MCF 10A (cell line): ENCODE measurements around the gene POLR3E. TPM values are rescaled to one million over a fixed set of nuclear protein-coding genes. Genes with fewer than 3 reads are reported as not detected.
"Not testable (repeated sequence)": the region's sequence is repeated elsewhere in the genome, so short reads cannot be mapped to it uniquely, and the experiment has no call there.

ENCODE experiments used
- BruUV-seq: library from RNA; stranded (reverse); fragments of 400-500 nt; replicated peaks from 2 replicates; lab custom pipeline; 2021; lab: Mats Ljungman, UMichigan
- CTCF ChIA-PET: fragments of 300-600 bp; sonication (Branson Sonifier 250); formaldehyde crosslinking; extraction: SDS; loops from one replicate; lab custom pipeline; 2021; ENCODE audit warnings: antibody characterized with exemption, inconsistent platforms; lab: Yijun Ruan, JAX
- POLR2A ChIA-PET: fragments of 300-600, 350-650 bp; sonication (Branson Sonifier 250); formaldehyde crosslinking; extraction: SDS; loops from one replicate; lab custom pipeline; 2020; ENCODE audit warnings: antibody characterized with exemption, inconsistent platforms; lab: Yijun Ruan, JAX
- DNase-seq: peaks from one replicate; pipeline ENCODE4 v3.0.0-alpha.2; 2018; ENCODE audit not compliant: unreplicated experiment
- H3K27ac Mint-ChIP-seq: one replicate; pipeline ENCODE4 v1.8.0; 2022; ENCODE audit warnings: mild to moderate bottlenecking, low read depth, mixed read lengths; ENCODE audit not compliant: unreplicated experiment
- H3K27me3 Mint-ChIP-seq: one replicate; pipeline ENCODE4 v1.8.0; 2022; ENCODE audit warnings: mixed read lengths; ENCODE audit not compliant: insufficient read depth, unreplicated experiment
- H3K36me3 Mint-ChIP-seq: one replicate; pipeline ENCODE4 v1.8.0; 2022; ENCODE audit warnings: mild to moderate bottlenecking, moderate library complexity, mixed read lengths; ENCODE audit not compliant: insufficient read depth, unreplicated experiment
- H3K4me1 Mint-ChIP-seq: one replicate; pipeline ENCODE4 v1.8.0; 2022; ENCODE audit warnings: mixed read lengths; ENCODE audit not compliant: insufficient read depth, unreplicated experiment
- H3K4me3 Mint-ChIP-seq: one replicate; pipeline ENCODE4 v1.8.0; 2022; ENCODE audit warnings: mild to moderate bottlenecking, moderate library complexity, mixed read lengths; ENCODE audit not compliant: unreplicated experiment
- H3K9me3 Mint-ChIP-seq: one replicate; pipeline ENCODE4 v1.8.0; 2022; ENCODE audit warnings: mixed read lengths; ENCODE audit not compliant: unreplicated experiment
- intact Hi-C: fragments of 100-400 bp; cut with micrococcal nuclease; formaldehyde crosslinking; loops from 2 replicates; pipeline ENCODE4 v1.14.1; 2022
- total RNA-seq: library from RNA; stranded (reverse); gene quantifications from 2 replicates; pipeline ENCODE4 v1.2.3, GENCODE V29; 2022
- TF ChIP-seq, protein P1 (sequence below): fragments of 200-600 bp; IDR thresholded peaks from one replicate; pipeline ENCODE4 v1.8.0; 2022; ENCODE audit warnings: antibody characterized with exemption, mild to moderate bottlenecking; ENCODE audit not compliant: unreplicated experiment

Gene POLR3E
- total RNA-seq, 1 experiment from 2014 or later: 73.8 TPM

DNA sequence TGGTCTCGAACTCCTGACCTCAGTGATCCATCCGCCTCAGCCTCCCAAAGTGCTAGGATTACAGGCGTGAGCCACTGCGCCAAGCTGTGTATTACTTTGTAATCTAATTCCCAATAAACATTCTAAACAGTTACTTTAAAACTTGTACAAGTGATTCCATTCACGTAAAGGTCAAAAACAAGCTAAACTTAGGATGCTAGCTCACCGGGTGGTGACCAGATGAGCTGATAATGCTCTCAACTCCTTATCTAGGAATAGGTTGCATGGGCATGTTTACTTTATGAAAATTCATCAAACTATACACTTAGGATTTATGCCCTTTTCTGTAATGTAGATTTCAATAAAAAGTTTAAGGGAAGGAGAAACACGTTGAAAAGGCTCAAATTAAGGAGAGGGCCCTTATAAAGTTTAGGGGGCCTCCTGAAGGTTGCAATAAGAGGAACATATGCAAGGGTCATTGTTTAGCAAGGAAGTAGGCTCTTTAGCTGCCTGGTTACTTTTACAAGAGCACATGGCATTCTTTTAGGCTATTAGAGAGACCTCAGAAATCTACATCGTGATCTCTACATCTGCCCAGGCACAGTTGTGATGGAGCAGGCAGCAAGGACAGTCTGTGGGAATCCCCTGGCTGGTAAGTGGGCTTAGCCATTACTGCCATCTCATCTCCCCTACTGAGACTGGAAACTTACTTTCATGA, 63.9 kb downstream of the POLR3E start:
- Mint-ChIP-seq H3K36me3 (peaks cover 49% of the 10 kb centered on the region), H3K4me3 (no peak overlapping the region), H3K9me3 (no peaks in the 10 kb centered on the region), H3K27me3 (no peaks in the 10 kb centered on the region), H3K4me1 (peaks cover 2% of the 10 kb centered on the region), H3K27ac (no peak overlapping the region)
- intact Hi-C loops: no loop called here
- no peak for DNase-seq
- ChIA-PET POLR2A (interaction anchor here (1.7 to 2.6 kb wide), 2 partner anchors 12 to 13 kb away, joined by 5 to 12 read pairs; no protein-coding TSS in a partner anchor), CTCF (no interaction called here)
- TF ChIP-seq, protein P1, sequence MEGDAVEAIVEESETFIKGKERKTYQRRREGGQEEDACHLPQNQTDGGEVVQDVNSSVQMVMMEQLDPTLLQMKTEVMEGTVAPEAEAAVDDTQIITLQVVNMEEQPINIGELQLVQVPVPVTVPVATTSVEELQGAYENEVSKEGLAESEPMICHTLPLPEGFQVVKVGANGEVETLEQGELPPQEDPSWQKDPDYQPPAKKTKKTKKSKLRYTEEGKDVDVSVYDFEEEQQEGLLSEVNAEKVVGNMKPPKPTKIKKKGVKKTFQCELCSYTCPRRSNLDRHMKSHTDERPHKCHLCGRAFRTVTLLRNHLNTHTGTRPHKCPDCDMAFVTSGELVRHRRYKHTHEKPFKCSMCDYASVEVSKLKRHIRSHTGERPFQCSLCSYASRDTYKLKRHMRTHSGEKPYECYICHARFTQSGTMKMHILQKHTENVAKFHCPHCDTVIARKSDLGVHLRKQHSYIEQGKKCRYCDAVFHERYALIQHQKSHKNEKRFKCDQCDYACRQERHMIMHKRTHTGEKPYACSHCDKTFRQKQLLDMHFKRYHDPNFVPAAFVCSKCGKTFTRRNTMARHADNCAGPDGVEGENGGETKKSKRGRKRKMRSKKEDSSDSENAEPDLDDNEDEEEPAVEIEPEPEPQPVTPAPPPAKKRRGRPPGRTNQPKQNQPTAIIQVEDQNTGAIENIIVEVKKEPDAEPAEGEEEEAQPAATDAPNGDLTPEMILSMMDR: no peak
- BruUV-seq: no TSS peak

DNA sequence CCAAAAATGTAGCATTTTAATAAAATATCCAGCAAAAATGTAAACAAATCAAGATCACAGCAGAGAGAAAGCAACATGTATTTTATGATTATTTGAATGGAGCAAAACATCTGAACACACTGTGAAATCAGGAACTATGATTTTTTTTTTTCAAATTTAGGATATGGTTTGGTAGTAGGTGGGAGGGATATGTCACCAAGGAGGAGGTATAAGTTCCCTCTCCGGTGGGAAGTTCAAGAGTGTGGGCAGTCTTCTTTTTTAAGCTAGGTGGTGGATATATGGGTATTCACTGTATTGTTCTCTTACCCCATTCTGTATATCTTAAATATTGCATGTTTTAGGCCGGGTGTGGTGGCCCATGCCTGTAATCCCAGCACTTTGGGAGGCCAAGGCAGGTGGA, 67.0 kb downstream of the POLR3E start:
- intact Hi-C loops: no loop called here
- H3K9me3 Mint-ChIP-seq: no peaks in the 10 kb centered on the region
- H3K27me3 Mint-ChIP-seq: no peaks in the 10 kb centered on the region
- H3K4me3 Mint-ChIP-seq: no peak overlapping the region
- BruUV-seq: no TSS peak
- H3K27ac Mint-ChIP-seq: no peak overlapping the region
- CTCF ChIA-PET: interaction anchor here (0.9 kb wide), 1 partner anchor 45 kb away, joined by 3 read pairs; no protein-coding TSS in a partner anchor
- POLR2A ChIA-PET: interaction anchor here (0.7 to 2.1 kb wide), 5 partner anchors 9 to 30 kb away, joined by 3 to 14 read pairs (median 4); no protein-coding TSS in a partner anchor
- peaks cover 14% of the 10 kb centered on the region for H3K4me1 Mint-ChIP-seq
- H3K36me3 Mint-ChIP-seq: peaks cover 41% of the 10 kb centered on the region
- TF ChIP-seq, protein P1: no peak
- no peak for DNase-seq

GRCh38 chr16:22366371-22366770, 69.2 kb downstream of the POLR3E start:
- Mint-ChIP-seq H3K4me3 (no peak overlapping the region), H3K9me3 (no peaks in the 10 kb centered on the region), H3K27ac (no peak overlapping the region), H3K27me3 (no peaks in the 10 kb centered on the region), H3K36me3 (peaks cover 23% of the 10 kb centered on the region), H3K4me1 (peaks cover 15% of the 10 kb centered on the region)
- POLR2A ChIA-PET: no interaction called here
- BruUV-seq: no TSS peak
- TF ChIP-seq, protein P1: no peak
- DNase-seq: no peak
- CTCF ChIA-PET: interaction anchor here (0.6 kb wide), 1 partner anchor 66 kb away, joined by 3 read pairs; no protein-coding TSS in a partner anchor
- intact Hi-C loops: no loop called here

- DNase-seq: no peak
- intact Hi-C loops: no loop called here
- H3K36me3 Mint-ChIP-seq: peaks cover 23% of the 10 kb centered on the region
- CTCF ChIA-PET: interaction anchor here (1.8 kb wide), 1 partner anchor 8 kb away, joined by 7 read pairs; no protein-coding TSS in a partner anchor
- no TSS peak for BruUV-seq
- POLR2A ChIA-PET: no interaction called here
- no peaks in the 10 kb centered on the region for H3K27me3 Mint-ChIP-seq
- H3K9me3 Mint-ChIP-seq: no peaks in the 10 kb centered on the region
- no peak overlapping the region for H3K4me3 Mint-ChIP-seq
- H3K27ac Mint-ChIP-seq: no peak overlapping the region
- TF ChIP-seq, protein P1: no peak
- peaks cover 20% of the 10 kb centered on the region for H3K4me1 Mint-ChIP-seq
Measured at GRCh38 chr16:22366889-22367288, 69.7 kb downstream of the POLR3E start.

DNA sequence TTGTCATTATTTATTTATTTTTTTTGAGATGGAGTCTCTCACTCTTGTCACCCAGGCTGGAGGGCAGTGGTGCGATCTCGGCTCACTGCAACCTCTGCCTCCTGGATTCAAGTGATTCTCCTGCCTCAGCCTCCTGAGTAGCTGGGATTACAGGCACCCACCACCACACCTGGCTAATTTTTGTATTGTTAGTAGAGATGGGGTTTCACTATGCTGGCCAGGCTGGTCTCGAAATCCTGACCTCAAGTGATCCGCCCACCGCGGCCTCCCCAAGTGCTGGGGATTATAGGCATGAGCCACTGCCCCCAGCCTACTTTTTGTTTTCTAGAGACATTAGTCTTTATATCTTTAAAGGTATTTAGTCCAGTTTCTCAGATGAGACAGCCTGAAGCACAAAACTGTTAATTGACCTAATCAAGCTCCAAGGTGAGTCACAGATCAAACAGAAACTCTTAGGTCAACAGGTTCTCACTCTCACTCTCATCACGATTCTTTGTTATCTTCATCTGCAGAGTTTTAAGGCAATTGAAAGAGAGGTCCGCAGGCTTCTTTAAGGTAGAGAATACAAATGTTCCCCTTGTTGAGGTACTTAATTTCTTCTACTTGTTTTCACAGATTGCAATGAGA, 71.1 kb downstream of the POLR3E start:
- Mint-ChIP-seq H3K4me1 (peaks cover 35% of the 10 kb centered on the region), H3K36me3 (peaks cover 16% of the 10 kb centered on the region)
- ChIA-PET POLR2A (interaction anchor here (1.0 to 3.5 kb wide), 2 partner anchors 10 to 14 kb away, joined by 4 to 22 read pairs; no protein-coding TSS in a partner anchor), CTCF (interaction anchor here (0.9 to 1.8 kb wide), 2 partner anchors 10 to 19 kb away, joined by 3 to 7 read pairs; no protein-coding TSS in a partner anchor)
- H3K4me3 Mint-ChIP-seq, H3K9me3 Mint-ChIP-seq, intact Hi-C loops, H3K27me3 Mint-ChIP-seq, H3K27ac Mint-ChIP-seq, BruUV-seq: not testable (repeated sequence)
- peak; percentile 13 for DNase-seq
